ENCODE results near the gene TEX2.
"Not testable (repeated sequence)": the region's sequence is repeated elsewhere in the genome, so short reads cannot be mapped to it uniquely, and the experiment has no call there.

The TEX2 gene

GRCh38 chr17:64173646-64174045 lies 89.4 kb downstream of the TEX2 start:
- Histone ChIP-seq H3K9me3 (ENCODE audit: insufficient read depth, low read length) (no peaks in the 10 kb centered on the region), H3F3A (ENCODE audit: insufficient read depth) (no peaks in the 10 kb centered on the region), H3K79me2 (ENCODE audit: insufficient read depth, low read length) (no peaks in the 10 kb centered on the region), H2AFZ (ENCODE audit: low read depth, low read length, severe bottlenecking) (no peak overlapping the region), H3K27ac (ENCODE audit: low read depth, low read length) (no peak overlapping the region), H4K20me1 (ENCODE audit: low read depth, low read length) (no peaks in the 10 kb centered on the region), H3K36me3 (ENCODE audit: low read length) (no peaks in the 10 kb centered on the region), H3K9ac (ENCODE audit: low read length) (no peak overlapping the region), H3K27me3 (ENCODE audit: low read length) (no peaks in the 10 kb centered on the region), H3K4me2 (ENCODE audit: low read depth, low read length, poor library complexity, severe bottlenecking) (no peak overlapping the region), H3K4me3 (ENCODE audit: insufficient read depth, low read length, poor library complexity, severe bottlenecking) (no peak overlapping the region), H3K9me2 (replicated peaks; ENCODE audit: insufficient read depth, low read length) (no peaks in the 10 kb centered on the region)
- TF ChIP-seq CTCF (IDR thresholded peaks at IDR 0.05; ENCODE audit: insufficient read depth, low read length, poor library complexity, severe bottlenecking), result no peak

DNA sequence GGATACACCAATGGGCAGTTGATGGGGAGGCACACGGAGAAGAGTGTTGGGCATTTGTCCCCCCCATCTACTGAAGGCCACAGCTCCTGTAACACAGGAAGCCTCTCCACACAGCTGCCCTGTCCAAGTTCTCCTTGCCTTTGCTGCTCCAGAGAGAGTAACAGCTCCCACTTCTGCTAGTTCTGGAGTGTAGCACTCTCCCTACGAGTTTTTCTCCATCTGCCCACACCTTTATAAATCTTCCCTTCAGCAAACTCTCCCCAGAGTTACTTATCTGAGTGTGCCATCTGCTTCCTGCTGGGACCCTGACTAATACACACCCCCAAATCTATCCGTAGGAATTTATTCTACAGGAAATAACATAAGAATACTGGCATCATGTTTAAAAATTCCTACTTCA lies 90.5 kb downstream of the TEX2 start:
- Histone ChIP-seq H3F3A (ENCODE audit: insufficient read depth) (no peaks in the 10 kb centered on the region), H3K9me3 (ENCODE audit: insufficient read depth, low read length) (no peaks in the 10 kb centered on the region), H3K27ac (ENCODE audit: low read depth, low read length) (no peak overlapping the region), H3K36me3 (ENCODE audit: low read length) (no peaks in the 10 kb centered on the region), H3K27me3 (ENCODE audit: low read length) (no peaks in the 10 kb centered on the region), H3K4me2 (ENCODE audit: low read depth, low read length, poor library complexity, severe bottlenecking) (no peak overlapping the region), H2AFZ (ENCODE audit: low read depth, low read length, severe bottlenecking) (no peak overlapping the region), H3K4me3 (ENCODE audit: insufficient read depth, low read length, poor library complexity, severe bottlenecking) (no peak overlapping the region), H4K20me1 (ENCODE audit: low read depth, low read length) (no peaks in the 10 kb centered on the region), H3K9ac (ENCODE audit: low read length) (no peak overlapping the region), H3K9me2 (replicated peaks; ENCODE audit: insufficient read depth, low read length) (no peaks in the 10 kb centered on the region), H3K79me2 (ENCODE audit: insufficient read depth, low read length) (no peaks in the 10 kb centered on the region)
- TF ChIP-seq CTCF (IDR thresholded peaks at IDR 0.05; ENCODE audit: insufficient read depth, low read length, poor library complexity, severe bottlenecking), result no peak
- no peak for TF ChIP-seq EZH2phosphoT487 (conservative IDR thresholded peaks at IDR 0.05; ENCODE audit: low read length)

- no peak overlapping the region for H3K4me3 ChIP-seq (ENCODE audit: insufficient read depth, low read length, poor library complexity, severe bottlenecking)
- H3K36me3 ChIP-seq (ENCODE audit: low read length), result no peaks in the 10 kb centered on the region
- H3K9me2 ChIP-seq (replicated peaks; ENCODE audit: insufficient read depth, low read length), result no peaks in the 10 kb centered on the region
- H3K4me2 ChIP-seq (ENCODE audit: low read depth, low read length, poor library complexity, severe bottlenecking), result no peak overlapping the region
- no peak overlapping the region for H3K9ac ChIP-seq (ENCODE audit: low read length)
- H4K20me1 ChIP-seq (ENCODE audit: low read depth, low read length), result no peaks in the 10 kb centered on the region
- no peak for TF ChIP-seq EZH2phosphoT487 (conservative IDR thresholded peaks at IDR 0.05; ENCODE audit: low read length)
- TF ChIP-seq CTCF (IDR thresholded peaks at IDR 0.05; ENCODE audit: insufficient read depth, low read length, poor library complexity, severe bottlenecking), result no peak
- no peaks in the 10 kb centered on the region for H3F3A ChIP-seq (ENCODE audit: insufficient read depth)
- no peaks in the 10 kb centered on the region for H3K79me2 ChIP-seq (ENCODE audit: insufficient read depth, low read length)
- H3K9me3 ChIP-seq (ENCODE audit: insufficient read depth, low read length), result no peaks in the 10 kb centered on the region
- H2AFZ ChIP-seq (ENCODE audit: low read depth, low read length, severe bottlenecking), result no peak overlapping the region
- H3K27ac ChIP-seq (ENCODE audit: low read depth, low read length), result no peak overlapping the region
- H3K27me3 ChIP-seq (ENCODE audit: low read length), result no peaks in the 10 kb centered on the region
Observed at GRCh38 chr17:64171041-64171440, 92.0 kb downstream of the TEX2 start.

- no peaks in the 10 kb centered on the region for H3K9me3 ChIP-seq (ENCODE audit: insufficient read depth, low read length)
- no peaks in the 10 kb centered on the region for H3K79me2 ChIP-seq (ENCODE audit: insufficient read depth, low read length)
- no peak overlapping the region for H3K27ac ChIP-seq (ENCODE audit: low read depth, low read length)
- H3F3A ChIP-seq (ENCODE audit: insufficient read depth), result no peaks in the 10 kb centered on the region
- H3K9me2 ChIP-seq (replicated peaks; ENCODE audit: insufficient read depth, low read length), result no peaks in the 10 kb centered on the region
- no peak overlapping the region for H3K9ac ChIP-seq (ENCODE audit: low read length)
- H3K36me3 ChIP-seq (ENCODE audit: low read length), result no peaks in the 10 kb centered on the region
- H3K4me3 ChIP-seq (ENCODE audit: insufficient read depth, low read length, poor library complexity, severe bottlenecking), result no peak overlapping the region
- TF ChIP-seq EZH2phosphoT487 (conservative IDR thresholded peaks at IDR 0.05; ENCODE audit: low read length) (no peak), CTCF (IDR thresholded peaks at IDR 0.05; ENCODE audit: insufficient read depth, low read length, poor library complexity, severe bottlenecking) (no peak)
- H3K27me3 ChIP-seq (ENCODE audit: low read length), result no peaks in the 10 kb centered on the region
- no peak overlapping the region for H3K4me2 ChIP-seq (ENCODE audit: low read depth, low read length, poor library complexity, severe bottlenecking)
- no peak overlapping the region for H2AFZ ChIP-seq (ENCODE audit: low read depth, low read length, severe bottlenecking)
- H4K20me1 ChIP-seq (ENCODE audit: low read depth, low read length), result no peaks in the 10 kb centered on the region
Observed at GRCh38 chr17:64170286-64170685, 92.8 kb downstream of the TEX2 start.

DNA sequence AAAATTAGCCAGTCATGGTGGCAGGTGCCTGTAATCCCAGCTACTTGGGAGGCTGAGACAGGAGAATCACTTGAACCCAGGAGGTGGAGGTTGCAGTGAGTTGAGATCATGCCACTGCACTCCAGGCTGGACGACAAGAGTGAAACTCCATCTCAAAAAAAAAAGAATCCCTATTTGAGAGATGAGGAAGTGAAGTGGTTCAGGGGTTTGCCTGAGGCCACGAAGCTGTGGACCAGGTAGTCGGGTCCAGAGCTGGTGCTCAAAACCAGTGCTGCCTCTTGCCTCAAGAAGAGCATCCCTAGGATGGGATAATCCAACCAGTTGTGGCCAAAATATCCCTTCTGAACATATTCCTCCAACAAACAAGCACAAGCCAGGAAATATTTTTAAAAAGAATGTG lies 95.4 kb downstream of the TEX2 start:
- H3K27me3 ChIP-seq (ENCODE audit: low read length); H3K9me3 ChIP-seq (ENCODE audit: insufficient read depth, low read length); H3K4me2 ChIP-seq (ENCODE audit: low read depth, low read length, poor library complexity, severe bottlenecking); H3K27ac ChIP-seq (ENCODE audit: low read depth, low read length); H3K4me3 ChIP-seq (ENCODE audit: insufficient read depth, low read length, poor library complexity, severe bottlenecking); H4K20me1 ChIP-seq (ENCODE audit: low read depth, low read length); H3F3A ChIP-seq (ENCODE audit: insufficient read depth); H3K9me2 ChIP-seq (replicated peaks; ENCODE audit: insufficient read depth, low read length); H3K79me2 ChIP-seq (ENCODE audit: insufficient read depth, low read length); H2AFZ ChIP-seq (ENCODE audit: low read depth, low read length, severe bottlenecking); H3K9ac ChIP-seq (ENCODE audit: low read length); H3K36me3 ChIP-seq (ENCODE audit: low read length): not testable (repeated sequence)

All from SU-DHL-6 (cell line).